Epithelial cell of proximal tubule (primary cell): ENCODE results near the gene FOXJ2. TPM values are rescaled to one million over a fixed set of nuclear protein-coding genes. Genes with fewer than 3 reads are reported as not detected.
"Not testable (repeated sequence)": the region's sequence is repeated elsewhere in the genome, so short reads cannot be mapped to it uniquely, and the experiment has no call there.

Source experiments
- DNase-seq: peaks from one replicate; pipeline ENCODE4 v3.0.0-alpha.2; 2011; ENCODE audit warnings: low read depth
- H3K4me3 ChIP-seq: 2 replicates; pipeline ENCODE4 v1.5.1; 2011; ENCODE audit warnings: low read depth, mild to moderate bottlenecking, low read length
- CTCF ChIP-seq: conservative IDR thresholded peaks from 2 replicates; pipeline ENCODE4 v1.5.1; 2012; ENCODE audit warnings: low read depth, mild to moderate bottlenecking, low read length
- total RNA-seq: library from RNA; depleted of rRNA; stranded (reverse); fragments of >200 nt; gene quantifications from 2 replicates; pipeline ENCODE4 v1.2.3, GENCODE V29; 2015

The FOXJ2 gene
- total RNA-seq, 1 donor from 2014 or later, result 9.4 TPM

- no peak for DNase-seq
- TF ChIP-seq CTCF, result no peak
- H3K4me3 ChIP-seq, result peak overlapping the region; percentile 75
These were observed 48.9 kb downstream of the FOXJ2 start for GRCh38 chr12:8081251-8081920.

GRCh38 chr12:8082808-8083100 lies 50.2 kb downstream of the FOXJ2 start:
- no peak for DNase-seq
- no peak for TF ChIP-seq CTCF
- H3K4me3 ChIP-seq, result peak overlapping the region; percentile 75

- H3K4me3 ChIP-seq, DNase-seq: not testable (repeated sequence)
These were observed 51.8 kb downstream of the FOXJ2 start for GRCh38 chr12:8084351-8084750.

- H3K4me3 ChIP-seq, result no peak overlapping the region
- no peak for TF ChIP-seq CTCF
- no peak for DNase-seq
These were observed 55.1 kb downstream of the FOXJ2 start for GRCh38 chr12:8087666-8088065.

- TF ChIP-seq CTCF, result no peak
- H3K4me3 ChIP-seq, result no peak overlapping the region
- no peak for DNase-seq
These were observed 56.1 kb downstream of the FOXJ2 start for GRCh38 chr12:8088574-8088973.

GRCh38 chr12:8089277-8089676 lies 56.8 kb downstream of the FOXJ2 start:
- not testable (repeated sequence) for DNase-seq, H3K4me3 ChIP-seq

- H3K4me3 ChIP-seq, result no peak overlapping the region
- DNase-seq, result no peak
- TF ChIP-seq CTCF, result no peak
These were observed 57.2 kb downstream of the FOXJ2 start for GRCh38 chr12:8089716-8090115.

- DNase-seq, result no peak
- H3K4me3 ChIP-seq, result no peak overlapping the region
- no peak for TF ChIP-seq CTCF
These were observed 60.8 kb downstream of the FOXJ2 start for GRCh38 chr12:8093291-8093690.
